ENCODE results near the gene LMF1. TPM values are rescaled to one million over a fixed set of nuclear protein-coding genes. Genes with fewer than 3 reads are reported as not detected.

LMF1 gene
- total RNA-seq, 1 donor from 2014 or later = 26.2 TPM

DNA sequence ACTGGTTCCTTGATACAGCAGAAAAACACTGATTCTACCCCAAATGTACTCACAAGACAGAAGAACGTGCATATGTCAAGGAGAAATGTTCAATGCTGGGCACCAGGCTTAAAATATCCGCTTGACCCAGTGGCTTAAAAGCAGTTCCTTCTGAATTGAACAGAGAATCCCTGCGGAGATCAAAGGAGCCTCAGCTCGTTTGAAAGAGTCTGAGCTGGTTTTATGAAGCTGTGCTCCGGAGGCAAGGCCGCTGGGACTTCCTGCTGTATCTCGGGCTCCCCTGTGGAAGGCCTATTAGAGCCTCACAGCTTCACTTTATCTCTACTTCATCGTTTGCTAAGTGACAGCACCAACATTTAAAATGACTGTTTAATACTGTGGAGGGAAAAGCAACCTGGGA is 2.2 kb downstream of the LMF1 start:
- no peaks in the 10 kb centered on the region for H3K27me3 Mint-ChIP-seq
- H3K27ac Mint-ChIP-seq = peak overlapping the region; percentile 45
- no peaks in the 10 kb centered on the region for H3K9me3 Mint-ChIP-seq (ENCODE audit: low read depth)
- peak overlapping the region; percentile 72 for H3K4me3 Mint-ChIP-seq (ENCODE audit: low read depth)
- peaks cover 18% of the 10 kb centered on the region for H3K4me1 Mint-ChIP-seq (ENCODE audit: low read depth)
- peaks cover 19% of the 10 kb centered on the region for H3K36me3 Mint-ChIP-seq (ENCODE audit: insufficient read depth)
- DNase-seq (ENCODE audit: low spot score, unreplicated experiment) = no peak
- TF ChIP-seq, protein P1, sequence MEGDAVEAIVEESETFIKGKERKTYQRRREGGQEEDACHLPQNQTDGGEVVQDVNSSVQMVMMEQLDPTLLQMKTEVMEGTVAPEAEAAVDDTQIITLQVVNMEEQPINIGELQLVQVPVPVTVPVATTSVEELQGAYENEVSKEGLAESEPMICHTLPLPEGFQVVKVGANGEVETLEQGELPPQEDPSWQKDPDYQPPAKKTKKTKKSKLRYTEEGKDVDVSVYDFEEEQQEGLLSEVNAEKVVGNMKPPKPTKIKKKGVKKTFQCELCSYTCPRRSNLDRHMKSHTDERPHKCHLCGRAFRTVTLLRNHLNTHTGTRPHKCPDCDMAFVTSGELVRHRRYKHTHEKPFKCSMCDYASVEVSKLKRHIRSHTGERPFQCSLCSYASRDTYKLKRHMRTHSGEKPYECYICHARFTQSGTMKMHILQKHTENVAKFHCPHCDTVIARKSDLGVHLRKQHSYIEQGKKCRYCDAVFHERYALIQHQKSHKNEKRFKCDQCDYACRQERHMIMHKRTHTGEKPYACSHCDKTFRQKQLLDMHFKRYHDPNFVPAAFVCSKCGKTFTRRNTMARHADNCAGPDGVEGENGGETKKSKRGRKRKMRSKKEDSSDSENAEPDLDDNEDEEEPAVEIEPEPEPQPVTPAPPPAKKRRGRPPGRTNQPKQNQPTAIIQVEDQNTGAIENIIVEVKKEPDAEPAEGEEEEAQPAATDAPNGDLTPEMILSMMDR (IDR thresholded peaks at IDR 0.05; ENCODE audit: unreplicated experiment) = no peak

DNA sequence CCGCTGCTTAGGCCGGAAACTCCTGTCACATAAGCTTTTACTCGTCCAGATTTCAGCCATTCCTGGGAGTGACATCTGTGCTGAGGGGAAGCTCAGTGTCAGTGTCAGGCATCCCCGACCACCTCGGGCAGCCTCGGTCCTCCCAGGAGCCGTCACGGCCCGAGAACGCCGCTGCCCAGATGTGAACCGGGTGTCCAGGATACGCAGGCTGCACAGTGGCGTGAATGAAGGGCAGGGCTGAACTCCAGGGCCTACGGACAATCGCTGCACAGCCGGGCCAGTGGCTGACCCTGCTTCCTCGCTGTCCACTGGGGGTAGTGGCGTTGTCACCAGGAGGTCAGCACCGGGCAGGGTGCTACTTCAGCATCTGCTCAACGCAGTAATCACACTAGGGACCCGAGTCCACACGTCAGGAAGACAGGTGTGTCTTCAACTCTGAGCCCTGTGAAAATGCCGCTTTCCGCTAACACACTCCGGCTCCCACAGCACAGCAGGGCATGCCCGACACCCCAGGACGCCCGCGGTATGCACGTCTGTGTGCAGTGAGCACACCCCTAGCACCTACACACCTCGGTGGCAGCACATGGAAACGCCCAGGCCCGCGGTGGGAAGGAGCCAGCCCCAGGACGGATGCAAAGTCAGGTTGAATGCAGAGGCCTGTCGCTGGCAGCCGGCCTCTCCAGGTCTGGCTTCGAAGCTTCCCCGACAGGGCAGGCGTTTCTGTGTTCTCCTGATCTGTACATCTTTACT is 3.1 kb downstream of the LMF1 start:
- Mint-ChIP-seq H3K4me1 (ENCODE audit: low read depth) (peaks cover 16% of the 10 kb centered on the region), H3K9me3 (ENCODE audit: low read depth) (no peaks in the 10 kb centered on the region), H3K27ac (no peak overlapping the region), H3K27me3 (no peaks in the 10 kb centered on the region), H3K4me3 (ENCODE audit: low read depth) (no peak overlapping the region), H3K36me3 (ENCODE audit: insufficient read depth) (peaks cover 20% of the 10 kb centered on the region)
- no peak for DNase-seq (ENCODE audit: low spot score, unreplicated experiment)
- TF ChIP-seq, protein P1 (IDR thresholded peaks at IDR 0.05; ENCODE audit: unreplicated experiment) = no peak

DNA sequence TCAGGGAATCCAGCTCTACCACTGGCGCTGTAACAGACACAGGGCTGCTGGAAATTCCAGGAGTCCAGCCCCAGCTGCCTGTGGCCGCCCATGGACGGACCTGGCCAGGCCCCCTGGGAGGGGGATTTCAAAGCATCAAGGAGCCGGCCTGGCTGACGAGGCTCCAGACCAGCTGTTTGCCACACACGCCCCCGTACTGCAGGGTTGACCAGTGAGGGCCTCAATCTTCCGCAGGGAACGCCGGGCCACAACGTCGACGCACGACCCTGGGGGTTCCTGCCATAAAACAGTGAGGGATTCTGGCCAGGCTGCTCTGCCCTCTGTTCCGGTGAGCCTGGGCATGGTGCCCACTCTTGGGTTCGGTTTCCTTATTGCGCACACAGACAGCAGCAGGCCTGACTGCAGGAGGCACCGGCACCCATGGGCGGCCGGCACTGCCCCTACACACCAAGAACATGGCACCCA is 3.7 kb downstream of the LMF1 start:
- Mint-ChIP-seq H3K4me3 (ENCODE audit: low read depth) (no peak overlapping the region), H3K36me3 (ENCODE audit: insufficient read depth) (peaks cover 20% of the 10 kb centered on the region), H3K9me3 (ENCODE audit: low read depth) (no peaks in the 10 kb centered on the region), H3K27ac (no peak overlapping the region), H3K27me3 (no peaks in the 10 kb centered on the region), H3K4me1 (ENCODE audit: low read depth) (peaks cover 16% of the 10 kb centered on the region)
- no peak for DNase-seq (ENCODE audit: low spot score, unreplicated experiment)
- TF ChIP-seq, protein P1 (IDR thresholded peaks at IDR 0.05; ENCODE audit: unreplicated experiment) = no peak

DNA sequence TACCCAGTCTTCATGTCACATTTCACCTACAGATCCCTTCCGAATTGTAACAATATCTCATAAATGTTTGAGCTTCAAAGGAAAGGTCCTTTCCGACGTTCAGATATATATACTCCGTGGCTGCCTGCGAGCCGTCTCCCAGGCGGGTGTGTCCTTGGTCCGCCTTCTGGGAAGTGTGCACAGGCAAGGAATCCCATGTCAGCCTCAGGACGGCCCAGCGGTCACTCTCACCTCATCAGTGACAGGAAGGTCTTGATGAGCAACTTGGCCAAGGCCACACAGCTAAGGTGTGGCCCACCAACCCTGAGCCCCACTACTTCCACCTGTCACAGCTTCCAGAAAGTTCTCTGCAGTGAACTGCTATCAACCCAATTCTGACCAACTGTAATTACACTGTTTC is 4.3 kb downstream of the LMF1 start:
- TF ChIP-seq, protein P1 (IDR thresholded peaks at IDR 0.05; ENCODE audit: unreplicated experiment) = no peak
- H3K9me3 Mint-ChIP-seq (ENCODE audit: low read depth) = no peaks in the 10 kb centered on the region
- no peak overlapping the region for H3K4me3 Mint-ChIP-seq (ENCODE audit: low read depth)
- no peak overlapping the region for H3K27ac Mint-ChIP-seq
- no peak for DNase-seq (ENCODE audit: low spot score, unreplicated experiment)
- peaks cover 20% of the 10 kb centered on the region for H3K36me3 Mint-ChIP-seq (ENCODE audit: insufficient read depth)
- H3K27me3 Mint-ChIP-seq = no peaks in the 10 kb centered on the region
- peaks cover 12% of the 10 kb centered on the region for H3K4me1 Mint-ChIP-seq (ENCODE audit: low read depth)

DNA sequence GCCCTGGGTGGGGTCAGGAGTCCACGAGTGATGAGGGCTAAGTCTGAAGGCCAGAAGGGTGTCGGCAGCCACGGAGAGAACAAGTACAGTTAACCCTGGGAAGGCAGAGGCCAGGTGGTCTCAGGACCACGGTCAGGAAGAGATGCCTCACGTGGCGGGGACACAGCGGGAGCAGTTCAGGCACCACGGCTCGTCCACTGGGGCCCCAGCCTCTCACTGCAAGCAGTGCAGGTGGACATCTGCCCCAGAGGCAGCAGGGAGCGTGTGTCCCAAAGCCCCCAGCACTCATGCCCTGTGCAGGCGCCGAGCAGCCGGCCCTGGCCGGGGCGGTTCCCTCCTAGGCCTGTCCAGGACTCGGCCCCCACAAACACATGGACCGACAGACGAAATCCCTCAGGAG is 4.7 kb downstream of the LMF1 start:
- Mint-ChIP-seq H3K4me3 (ENCODE audit: low read depth) (no peak overlapping the region), H3K36me3 (ENCODE audit: insufficient read depth) (peaks cover 20% of the 10 kb centered on the region), H3K4me1 (ENCODE audit: low read depth) (peaks cover 12% of the 10 kb centered on the region), H3K9me3 (ENCODE audit: low read depth) (no peaks in the 10 kb centered on the region), H3K27ac (no peak overlapping the region), H3K27me3 (no peaks in the 10 kb centered on the region)
- no peak for DNase-seq (ENCODE audit: low spot score, unreplicated experiment)
- TF ChIP-seq, protein P1 (IDR thresholded peaks at IDR 0.05; ENCODE audit: unreplicated experiment) = no peak

Measured in progenitor cell of endocrine pancreas (in vitro differentiated cells).